H9 (cell line): ENCODE measurements around the gene ME3. TPM values are rescaled to one million over a fixed set of nuclear protein-coding genes. Genes with fewer than 3 reads are reported as not detected.

Experiments used
- DNase-seq: peaks from one replicate; pipeline ENCODE4 v3.0.0-alpha.2; 2017
- H2AFZ ChIP-seq: one replicate; pipeline ENCODE4 v1.6.1; 2013; ENCODE audit warnings: mild to moderate bottlenecking, low read length, control low read depth, moderate library complexity
- H2AK5ac ChIP-seq: 2 replicates; pipeline ENCODE4 v1.6.1; 2013; ENCODE audit warnings: low read length, control low read depth, mixed read lengths; ENCODE audit not compliant: insufficient read length
- H2BK120ac ChIP-seq: one replicate; pipeline ENCODE4 v1.6.1; 2013; ENCODE audit warnings: low read depth, mild to moderate bottlenecking, low read length, control low read depth, inconsistent platforms; ENCODE audit not compliant: poor library complexity, severe bottlenecking
- H2BK12ac ChIP-seq: 2 replicates; pipeline ENCODE4 v1.6.1; 2013; ENCODE audit warnings: low read length, control low read depth, mixed read lengths, low read depth; ENCODE audit not compliant: insufficient read length
- H2BK15ac ChIP-seq: 2 replicates; pipeline ENCODE4 v1.6.1; 2013; ENCODE audit warnings: low read depth, low read length, control low read depth
- H2BK20ac ChIP-seq: one replicate; pipeline ENCODE4 v1.6.1; 2013; ENCODE audit warnings: low read depth, mild to moderate bottlenecking, low read length, control low read depth, inconsistent platforms; ENCODE audit not compliant: poor library complexity, severe bottlenecking
- H2BK5ac ChIP-seq: 2 replicates; pipeline ENCODE4 v1.6.1; 2013; ENCODE audit warnings: low read length, control low read depth, mixed read lengths; ENCODE audit not compliant: insufficient read length
- H3K14ac ChIP-seq: 2 replicates; pipeline ENCODE4 v1.6.1; 2013; ENCODE audit warnings: low read length, control low read depth; ENCODE audit not compliant: insufficient read depth
- H3K18ac ChIP-seq: 2 replicates; pipeline ENCODE4 v1.6.1; 2013; ENCODE audit warnings: low read depth, mild to moderate bottlenecking, mixed read lengths, low read length, control low read depth; ENCODE audit not compliant: insufficient read length
- H3K23ac ChIP-seq: 2 replicates; pipeline ENCODE4 v1.6.1; 2013; ENCODE audit warnings: low read length, control low read depth, mixed read lengths, low read depth; ENCODE audit not compliant: insufficient read length
- H3K23me2 ChIP-seq: 2 replicates; pipeline ENCODE4 v1.6.1; 2013; ENCODE audit warnings: low read depth, mild to moderate bottlenecking, mixed read lengths, low read length, control low read depth; ENCODE audit not compliant: insufficient read length, poor library complexity, severe bottlenecking
- H3K27ac ChIP-seq: 2 replicates; pipeline ENCODE4 v1.5.1; 2013; ENCODE audit warnings: low read length, control low read depth, mixed read lengths, low read depth; ENCODE audit not compliant: insufficient read length
- H3K27me3 ChIP-seq: 2 replicates; pipeline ENCODE4 v1.6.1; 2013; ENCODE audit warnings: low read length, control low read depth, inconsistent platforms; ENCODE audit not compliant: insufficient read depth
- H3K4ac ChIP-seq: 2 replicates; pipeline ENCODE4 v1.6.1; 2013; ENCODE audit warnings: low read depth, mild to moderate bottlenecking, control low read depth, inconsistent platforms, low read length, moderate library complexity
- H3K4me1 ChIP-seq: 2 replicates; pipeline ENCODE4 v1.6.1; 2013; ENCODE audit warnings: low read length, control low read depth, inconsistent platforms; ENCODE audit not compliant: insufficient read depth
- H3K4me2 ChIP-seq: 2 replicates; pipeline ENCODE4 v1.6.1; 2013; ENCODE audit warnings: low read length, control low read depth, mixed read lengths; ENCODE audit not compliant: insufficient read length, insufficient read depth
- H3K56ac ChIP-seq: 2 replicates; pipeline ENCODE4 v1.6.1; 2013; ENCODE audit warnings: low read depth, mild to moderate bottlenecking, mixed read lengths, low read length, control low read depth; ENCODE audit not compliant: insufficient read length
- H3K79me1 ChIP-seq: 2 replicates; pipeline ENCODE4 v1.6.1; 2013; ENCODE audit warnings: low read depth, mild to moderate bottlenecking, moderate library complexity, low read length, control low read depth, inconsistent platforms; ENCODE audit not compliant: insufficient read depth, poor library complexity, severe bottlenecking
- H3K79me2 ChIP-seq: 2 replicates; pipeline ENCODE4 v1.6.1; 2013; ENCODE audit warnings: low read length, control low read depth, inconsistent platforms; ENCODE audit not compliant: insufficient read depth
- H3K9ac ChIP-seq: 2 replicates; pipeline ENCODE4 v1.6.1; 2013; ENCODE audit warnings: low read length, control low read depth, mixed read lengths; ENCODE audit not compliant: insufficient read length; ENCODE audit errors: extremely low read depth
- H3K9me3 ChIP-seq: one replicate; pipeline ENCODE4 v1.6.1; 2013; ENCODE audit warnings: low read depth, low read length, inconsistent platforms; ENCODE audit not compliant: control insufficient read depth
- H3T11ph ChIP-seq: one replicate; pipeline ENCODE4 v1.6.1; 2013; ENCODE audit warnings: mild to moderate bottlenecking, low read length, control low read depth, inconsistent platforms
- H4K20me1 ChIP-seq: one replicate; pipeline ENCODE4 v1.6.1; 2013; ENCODE audit not compliant: control insufficient read depth, insufficient read length, insufficient read depth
- H4K5ac ChIP-seq: 2 replicates; pipeline ENCODE4 v1.6.1; 2013; ENCODE audit warnings: low read depth, mild to moderate bottlenecking, mixed read lengths, low read length, control low read depth; ENCODE audit not compliant: insufficient read length
- H4K8ac ChIP-seq: replicated peaks from 2 replicates; pipeline ENCODE4 v1.6.1; 2013; ENCODE audit warnings: low read length, control low read depth, mixed read lengths, low read depth; ENCODE audit not compliant: insufficient read length
- H4K91ac ChIP-seq: 2 replicates; pipeline ENCODE4 v1.6.1; 2013; ENCODE audit warnings: low read depth, mild to moderate bottlenecking, moderate library complexity, mixed read lengths, low read length, control low read depth; ENCODE audit not compliant: insufficient read length
- H3K27ac Mint-ChIP-seq, 3 experiments: 2 replicates in 2 of 3; 3 replicates in 1 of 3; pipeline ENCODE4 v1.8.0; 2020 to 2021; ENCODE audit warnings: mixed read lengths in 3 of 3, mild to moderate bottlenecking in 1 of 3, moderate library complexity in 1 of 3
- H3K27me3 Mint-ChIP-seq: 2 replicates; pipeline ENCODE4 v1.8.0; 2021; ENCODE audit warnings: low read depth, mild to moderate bottlenecking, moderate library complexity, mixed read lengths
- H3K36me3 Mint-ChIP-seq, 3 experiments: 2 replicates in 2 of 3; 3 replicates in 1 of 3; pipeline ENCODE4 v1.8.0; 2020 to 2021; ENCODE audit warnings: low read depth in 3 of 3, mixed read lengths in 3 of 3; ENCODE audit not compliant: insufficient read depth in 1 of 3
- H3K4me1 Mint-ChIP-seq, 2 experiments: 2 replicates each; pipeline ENCODE4 v1.8.0; 2020; ENCODE audit warnings: mixed read lengths in 2 of 2
- H3K4me3 Mint-ChIP-seq, 2 experiments: 2 replicates in 1 of 2; 3 replicates in 1 of 2; pipeline ENCODE4 v1.8.0; 2020 to 2021; ENCODE audit warnings: mild to moderate bottlenecking in 2 of 2, mixed read lengths in 2 of 2, moderate library complexity in 1 of 2
- H3K9me3 Mint-ChIP-seq, 2 experiments: 2 replicates in 1 of 2; 3 replicates in 1 of 2; pipeline ENCODE4 v1.8.0; 2020; ENCODE audit warnings: mild to moderate bottlenecking in 2 of 2, mixed read lengths in 2 of 2, moderate library complexity in 1 of 2
- WGBS: extraction: QIAGEN DNeasy Blood & Tissue Kit; methylation state at CpG from one replicate; pipeline ENCODE4 v1.1.7; 2013; ENCODE audit warnings: missing lambda C conversion rate, low lambda C conversion rate, mixed read lengths; ENCODE audit not compliant: insufficient read length; ENCODE audit errors: extremely low coverage; 5-methylcytosine and 5-hydroxymethylcytosine counted together
- total RNA-seq: library from RNA; stranded (reverse); gene quantifications from 2 replicates; pipeline ENCODE4 v1.2.1, GENCODE V29; 2021
- TF ChIP-seq, protein P1 (sequence below): fragments of 200-600 bp; sonication (generic); conservative IDR thresholded peaks from 3 replicates; pipeline ENCODE4 v1.8.0; 2021; ENCODE audit warnings: antibody characterized with exemption, mild to moderate bottlenecking

The ME3 gene
- total RNA-seq, 1 experiment from 2014 or later, result 2.8 TPM

DNA sequence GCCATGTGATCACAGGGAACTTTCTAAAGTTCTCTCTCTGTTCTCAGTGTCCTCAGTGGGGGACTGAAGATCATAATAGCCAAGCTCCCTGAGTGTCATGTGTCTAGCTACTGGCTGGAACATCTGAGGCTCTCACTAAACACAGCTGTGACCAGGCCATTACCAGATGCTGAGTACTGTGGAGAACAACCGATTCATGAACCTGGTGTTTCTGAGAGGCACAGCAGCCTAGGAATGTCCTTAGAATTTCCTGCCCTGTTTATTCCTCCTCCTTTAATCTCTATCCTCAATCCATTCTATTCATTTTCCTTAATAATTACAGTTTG lies 93.0 kb downstream of the ME3 start:
- H3K9ac ChIP-seq, result no peak overlapping the region
- no peak overlapping the region for H2BK12ac ChIP-seq
- no peak overlapping the region for H3K23ac ChIP-seq
- no peak overlapping the region for H3K14ac ChIP-seq
- no peaks in the 10 kb centered on the region for H3K27me3 ChIP-seq
- H4K8ac ChIP-seq, result no peak overlapping the region
- H2BK20ac ChIP-seq, result no peak overlapping the region
- H3K9me3 ChIP-seq, result no peaks in the 10 kb centered on the region
- H4K20me1 ChIP-seq, result no peaks in the 10 kb centered on the region
- no peak overlapping the region for H2AFZ ChIP-seq
- DNase-seq, result no peak
- Mint-ChIP-seq H3K4me1 (peaks cover 4 to 12% of the 10 kb centered on the region in 2 experiments), H3K27me3 (peaks cover 2% of the 10 kb centered on the region; the same call in 1 of the 2 replicates), H3K4me3 (no peak overlapping the region), H3K36me3 (no peaks in the 10 kb centered on the region), H3K9me3 (no peaks in the 10 kb centered on the region), H3K27ac (peak overlapping the region in 1 of 3 experiments; percentile 79; a peak in 1 of 7 replicates)
- no peak overlapping the region for H3K4me2 ChIP-seq
- TF ChIP-seq, protein P1, sequence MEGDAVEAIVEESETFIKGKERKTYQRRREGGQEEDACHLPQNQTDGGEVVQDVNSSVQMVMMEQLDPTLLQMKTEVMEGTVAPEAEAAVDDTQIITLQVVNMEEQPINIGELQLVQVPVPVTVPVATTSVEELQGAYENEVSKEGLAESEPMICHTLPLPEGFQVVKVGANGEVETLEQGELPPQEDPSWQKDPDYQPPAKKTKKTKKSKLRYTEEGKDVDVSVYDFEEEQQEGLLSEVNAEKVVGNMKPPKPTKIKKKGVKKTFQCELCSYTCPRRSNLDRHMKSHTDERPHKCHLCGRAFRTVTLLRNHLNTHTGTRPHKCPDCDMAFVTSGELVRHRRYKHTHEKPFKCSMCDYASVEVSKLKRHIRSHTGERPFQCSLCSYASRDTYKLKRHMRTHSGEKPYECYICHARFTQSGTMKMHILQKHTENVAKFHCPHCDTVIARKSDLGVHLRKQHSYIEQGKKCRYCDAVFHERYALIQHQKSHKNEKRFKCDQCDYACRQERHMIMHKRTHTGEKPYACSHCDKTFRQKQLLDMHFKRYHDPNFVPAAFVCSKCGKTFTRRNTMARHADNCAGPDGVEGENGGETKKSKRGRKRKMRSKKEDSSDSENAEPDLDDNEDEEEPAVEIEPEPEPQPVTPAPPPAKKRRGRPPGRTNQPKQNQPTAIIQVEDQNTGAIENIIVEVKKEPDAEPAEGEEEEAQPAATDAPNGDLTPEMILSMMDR, result no peak
- no peak overlapping the region for H4K91ac ChIP-seq
- no peak overlapping the region for H2BK15ac ChIP-seq
- no peak overlapping the region for H3T11ph ChIP-seq
- no peak overlapping the region for H3K4ac ChIP-seq
- H3K56ac ChIP-seq, result no peak overlapping the region
- H3K79me1 ChIP-seq, result no peaks in the 10 kb centered on the region
- no peak overlapping the region for H3K27ac ChIP-seq
- no peaks in the 10 kb centered on the region for H3K23me2 ChIP-seq
- H3K18ac ChIP-seq, result no peak overlapping the region
- no peak overlapping the region for H2BK5ac ChIP-seq
- no peak overlapping the region for H2AK5ac ChIP-seq
- H2BK120ac ChIP-seq, result no peak overlapping the region
- H3K79me2 ChIP-seq, result no peaks in the 10 kb centered on the region
- H3K4me1 ChIP-seq, result no peaks in the 10 kb centered on the region
- no CpG with 5 or more reads among the region's 1 CpG for WGBS
- no peak overlapping the region for H4K5ac ChIP-seq
